Central memory CD8-positive, alpha-beta T cell (primary cell): ENCODE results near the gene ATP5F1A.
"Not testable (repeated sequence)": the region's sequence is repeated elsewhere in the genome, so short reads cannot be mapped to it uniquely, and the experiment has no call there.

Experiments
- ATAC-seq: fragments of 150-1000 bp; cut with Tn5 transposase; replicated peaks from 2 replicates; pipeline ENCODE4 v1.10.0; 2022; ENCODE audit warnings: mild to moderate bottlenecking, moderate FRiP score, moderate number of reproducible peaks; ENCODE audit not compliant: poor library complexity, severe bottlenecking; ENCODE audit errors: extremely low read depth
- DNase-seq, 2 donors: peaks; one replicate each; pipeline ENCODE4 v3.0.0; 2021; ENCODE audit warnings: low spot score in 2 of 2
- H3K27ac Mint-ChIP-seq: one replicate; pipeline ENCODE4 v1.8.0; 2022; ENCODE audit warnings: low read depth, mild to moderate bottlenecking, moderate library complexity, mixed read lengths
- H3K27me3 Mint-ChIP-seq: one replicate; pipeline ENCODE4 v1.8.0; 2022; ENCODE audit warnings: mixed read lengths
- H3K36me3 Mint-ChIP-seq: one replicate; pipeline ENCODE4 v1.8.0; 2022; ENCODE audit warnings: mild to moderate bottlenecking, moderate library complexity, mixed read lengths; ENCODE audit not compliant: insufficient read depth
- H3K4me1 Mint-ChIP-seq: one replicate; pipeline ENCODE4 v1.8.0; 2022; ENCODE audit warnings: mixed read lengths
- H3K4me3 Mint-ChIP-seq: one replicate; pipeline ENCODE4 v1.8.0; 2022; ENCODE audit warnings: mild to moderate bottlenecking, moderate library complexity, mixed read lengths
- H3K9me3 Mint-ChIP-seq: one replicate; pipeline ENCODE4 v1.8.0; 2022; ENCODE audit warnings: mixed read lengths

ATP5F1A gene

GRCh38 chr18:46099463-46099862 is 1.4 kb upstream of the ATP5F1A start:
- no peak overlapping the region for H3K27ac Mint-ChIP-seq
- no peak for DNase-seq
- no peak for ATAC-seq
- H3K4me3 Mint-ChIP-seq: peak overlapping the region; percentile 95
- no peaks in the 10 kb centered on the region for H3K27me3 Mint-ChIP-seq
- H3K9me3 Mint-ChIP-seq: no peaks in the 10 kb centered on the region
- peaks cover 20% of the 10 kb centered on the region for H3K36me3 Mint-ChIP-seq
- H3K4me1 Mint-ChIP-seq: peaks cover 19% of the 10 kb centered on the region

- peak overlapping the region; percentile 95 for H3K4me3 Mint-ChIP-seq
- H3K36me3 Mint-ChIP-seq: peaks cover 24% of the 10 kb centered on the region
- H3K9me3 Mint-ChIP-seq: no peaks in the 10 kb centered on the region
- H3K4me1 Mint-ChIP-seq: peaks cover 26% of the 10 kb centered on the region
- no peaks in the 10 kb centered on the region for H3K27me3 Mint-ChIP-seq
- ATAC-seq: no peak
- no peak for DNase-seq
- peak overlapping the region; percentile 85 for H3K27ac Mint-ChIP-seq
These were observed 479 bp upstream of the ATP5F1A start for GRCh38 chr18:46098616-46098933.

DNA sequence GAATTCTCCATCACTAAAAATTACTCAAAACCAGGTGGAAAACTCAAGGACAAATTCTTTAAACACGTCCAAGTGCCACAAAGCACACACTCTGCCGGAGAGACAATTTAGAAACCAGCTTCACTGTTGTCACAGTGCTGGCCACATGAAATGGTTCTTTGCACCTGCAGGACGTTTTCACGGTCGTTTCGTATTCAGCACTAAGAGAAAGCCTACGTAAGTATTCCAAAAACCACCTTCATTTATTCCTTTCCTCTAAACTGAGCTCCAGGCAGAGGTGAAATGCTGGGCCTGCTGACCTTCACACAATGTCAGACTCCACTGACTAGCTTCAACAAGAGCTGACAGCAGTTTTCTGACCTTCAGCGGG is 680 bp downstream of the ATP5F1A start:
- Mint-ChIP-seq H3K4me3 (peak overlapping the region; percentile 95), H3K4me1 (peaks cover 26% of the 10 kb centered on the region), H3K27me3 (no peaks in the 10 kb centered on the region), H3K36me3 (peaks cover 33% of the 10 kb centered on the region), H3K9me3 (no peaks in the 10 kb centered on the region), H3K27ac (peak overlapping the region; percentile 85)
- ATAC-seq (no peak), DNase-seq (no peak)

GRCh38 chr18:46096651-46097300 is 1.3 kb downstream of the ATP5F1A start:
- Mint-ChIP-seq H3K4me1 (peaks cover 26% of the 10 kb centered on the region), H3K27ac (peak overlapping the region; percentile 85), H3K27me3 (no peaks in the 10 kb centered on the region), H3K9me3 (no peaks in the 10 kb centered on the region), H3K4me3 (peak overlapping the region; percentile 95), H3K36me3 (peaks cover 38% of the 10 kb centered on the region)
- no peak for ATAC-seq
- DNase-seq: no peak

DNA sequence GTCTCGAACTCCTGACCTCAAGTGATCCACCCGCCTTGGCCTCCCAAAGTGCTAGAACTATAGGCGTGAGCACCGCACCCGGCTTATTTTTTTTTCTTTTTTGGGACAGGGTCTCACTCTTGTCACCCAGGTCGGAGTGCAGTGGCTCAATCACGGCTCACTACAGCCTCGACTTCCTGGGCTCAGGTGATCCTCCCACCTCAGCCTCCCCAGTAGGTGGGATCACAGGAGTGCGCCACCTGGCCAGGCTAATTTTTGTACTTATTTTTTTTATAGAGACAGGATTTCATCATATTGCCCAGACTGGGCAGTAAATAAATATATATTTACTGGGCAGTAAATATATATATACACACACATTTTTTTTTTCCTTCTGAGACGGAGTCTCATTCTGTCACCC is 2.6 kb downstream of the ATP5F1A start:
- H3K27me3 Mint-ChIP-seq: no peaks in the 10 kb centered on the region
- ATAC-seq (no peak), DNase-seq (no peak)
- H3K4me3 Mint-ChIP-seq: peak overlapping the region; percentile 95
- peaks cover 50% of the 10 kb centered on the region for H3K36me3 Mint-ChIP-seq
- peak overlapping the region; percentile 85 for H3K27ac Mint-ChIP-seq
- H3K9me3 Mint-ChIP-seq: no peaks in the 10 kb centered on the region
- H3K4me1 Mint-ChIP-seq: peaks cover 33% of the 10 kb centered on the region

- not testable (repeated sequence) for ATAC-seq, DNase-seq, H3K4me1 Mint-ChIP-seq, H3K4me3 Mint-ChIP-seq, H3K27me3 Mint-ChIP-seq, H3K9me3 Mint-ChIP-seq
- peaks cover 95% of the 10 kb centered on the region for H3K36me3 Mint-ChIP-seq
- H3K27ac Mint-ChIP-seq: peak overlapping the region; percentile 1
These were observed 9.6 kb downstream of the ATP5F1A start for GRCh38 chr18:46088501-46088900.

- Mint-ChIP-seq H3K27me3 (no peaks in the 10 kb centered on the region), H3K4me3 (no peak overlapping the region), H3K36me3 (peaks cover 91% of the 10 kb centered on the region), H3K4me1 (no peaks in the 10 kb centered on the region), H3K27ac (no peak overlapping the region), H3K9me3 (no peaks in the 10 kb centered on the region)
- ATAC-seq: no peak
- DNase-seq: no peak
These were observed 13.7 kb downstream of the ATP5F1A start for GRCh38 chr18:46084431-46084830.

GRCh38 chr18:46080156-46080555 is 17.9 kb downstream of the ATP5F1A start:
- Mint-ChIP-seq H3K9me3 (no peaks in the 10 kb centered on the region), H3K36me3 (peaks cover 51% of the 10 kb centered on the region), H3K4me3 (no peak overlapping the region), H3K4me1 (no peaks in the 10 kb centered on the region), H3K27ac (no peak overlapping the region), H3K27me3 (no peaks in the 10 kb centered on the region)
- no peak for ATAC-seq
- no peak for DNase-seq

- H3K27me3 Mint-ChIP-seq: no peaks in the 10 kb centered on the region
- no peaks in the 10 kb centered on the region for H3K4me1 Mint-ChIP-seq
- H3K4me3 Mint-ChIP-seq: no peak overlapping the region
- no peak for ATAC-seq
- H3K27ac Mint-ChIP-seq: no peak overlapping the region
- H3K9me3 Mint-ChIP-seq: no peaks in the 10 kb centered on the region
- peaks cover 42% of the 10 kb centered on the region for H3K36me3 Mint-ChIP-seq
- no peak for DNase-seq
These were observed 18.8 kb downstream of the ATP5F1A start for GRCh38 chr18:46079336-46079735.

- Mint-ChIP-seq H3K4me1 (peaks cover 43% of the 10 kb centered on the region), H3K9me3 (no peaks in the 10 kb centered on the region), H3K36me3 (peaks cover 5% of the 10 kb centered on the region), H3K27me3 (no peaks in the 10 kb centered on the region), H3K4me3 (peak overlapping the region; percentile 79), H3K27ac (no peak overlapping the region)
- DNase-seq (peak in 1 of 2 donors; percentile 54), ATAC-seq (peak; percentile 52)
These were observed 24.4 kb downstream of the ATP5F1A start for GRCh38 chr18:46073474-46074331.

DNA sequence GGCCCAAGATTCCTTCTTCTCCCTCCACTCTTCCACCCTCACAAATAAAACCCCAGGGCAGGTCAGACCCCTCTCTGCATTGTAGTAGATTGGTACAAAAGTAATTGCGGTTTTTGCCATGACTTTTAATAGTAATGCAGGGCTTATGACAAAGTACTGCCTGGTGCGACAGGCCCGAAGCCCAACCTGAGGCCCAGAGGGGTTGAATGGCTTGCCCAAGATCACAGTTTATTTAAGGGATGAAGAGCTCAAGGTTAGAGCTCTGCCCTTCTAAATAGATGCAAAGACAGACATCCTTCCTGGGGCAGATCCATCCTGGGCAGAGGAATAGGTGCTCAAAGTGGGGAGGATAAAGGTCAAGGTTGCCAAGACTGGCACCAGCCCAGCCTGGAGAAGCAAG is 25.1 kb downstream of the ATP5F1A start:
- Mint-ChIP-seq H3K27me3 (no peaks in the 10 kb centered on the region), H3K4me1 (peaks cover 44% of the 10 kb centered on the region), H3K36me3 (peaks cover 4% of the 10 kb centered on the region), H3K4me3 (peak overlapping the region; percentile 79), H3K9me3 (no peaks in the 10 kb centered on the region), H3K27ac (no peak overlapping the region)
- no peak for DNase-seq
- no peak for ATAC-seq

DNA sequence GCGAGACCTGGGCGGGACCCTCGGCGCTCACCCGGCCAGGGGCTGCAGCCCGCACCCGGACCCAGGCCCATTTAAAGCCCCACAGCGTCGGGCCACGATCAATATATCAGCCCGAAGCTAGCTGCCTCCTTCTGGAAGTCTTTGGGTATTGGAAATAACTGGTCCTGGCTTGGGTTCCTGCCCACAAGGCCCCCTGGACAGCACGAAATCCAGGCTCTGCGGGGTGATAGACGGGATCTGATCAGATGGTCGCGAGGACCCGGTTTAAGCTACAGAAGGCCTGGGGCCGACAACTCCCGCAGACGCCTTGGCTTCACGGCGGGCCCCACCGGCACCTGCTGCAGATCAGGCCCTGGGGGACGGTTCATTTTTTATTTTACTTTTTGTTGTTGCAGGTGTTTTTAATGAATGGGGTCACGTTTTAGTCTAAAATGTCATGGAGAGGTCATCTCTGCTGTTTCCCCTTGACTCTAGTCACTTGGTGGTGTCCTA is 25.7 kb downstream of the ATP5F1A start:
- H3K27ac Mint-ChIP-seq: no peak overlapping the region
- ATAC-seq: no peak
- peaks cover 4% of the 10 kb centered on the region for H3K36me3 Mint-ChIP-seq

More for the DNA sequence above, 25.7 kb downstream of the ATP5F1A start:
- no peaks in the 10 kb centered on the region for H3K27me3 Mint-ChIP-seq
- peaks cover 44% of the 10 kb centered on the region for H3K4me1 Mint-ChIP-seq
- DNase-seq: no peak
- H3K4me3 Mint-ChIP-seq: peak overlapping the region; percentile 79
- no peaks in the 10 kb centered on the region for H3K9me3 Mint-ChIP-seq
